ENCODE results near the gene DNASE1L3.

DNA sequence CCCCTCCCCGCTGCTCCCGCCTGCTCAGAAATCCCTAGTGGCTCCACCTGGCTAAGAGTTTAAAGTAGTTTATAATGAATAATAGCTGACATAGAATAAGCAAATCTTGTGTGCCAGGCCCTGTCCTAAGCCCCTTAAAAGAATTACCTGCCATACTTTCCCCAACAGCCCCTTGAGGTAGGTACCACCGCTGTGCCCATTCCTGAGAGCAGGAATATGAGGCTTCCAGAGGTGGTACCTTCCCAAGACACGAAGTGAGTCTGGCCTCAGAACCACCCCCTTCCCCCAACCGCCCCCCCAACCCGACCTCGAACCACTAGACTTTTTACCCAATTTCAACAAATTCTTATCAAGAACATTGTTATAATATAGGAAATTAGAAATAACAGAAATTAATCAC is 28.1 kb upstream of the DNASE1L3 start:
- TF ChIP-seq CTCF (IDR thresholded peaks at IDR 0.05; ENCODE audit: poor library complexity) = no peak
- TF ChIP-seq EZH2 (IDR thresholded peaks at IDR 0.05; ENCODE audit: borderline replicate concordance) = no peak
- TF ChIP-seq EZH2phosphoT487 (IDR thresholded peaks at IDR 0.05; ENCODE audit: low read depth, severe bottlenecking, unreplicated experiment) = no peak
